ENCODE measurements around the gene AAMDC. TPM values are rescaled to one million over a fixed set of nuclear protein-coding genes. Genes with fewer than 3 reads are reported as not detected.

The AAMDC gene
- total and polyA plus RNA-seq, 4 donors, result 28.4 to 130 (median 67.8) TPM

DNA sequence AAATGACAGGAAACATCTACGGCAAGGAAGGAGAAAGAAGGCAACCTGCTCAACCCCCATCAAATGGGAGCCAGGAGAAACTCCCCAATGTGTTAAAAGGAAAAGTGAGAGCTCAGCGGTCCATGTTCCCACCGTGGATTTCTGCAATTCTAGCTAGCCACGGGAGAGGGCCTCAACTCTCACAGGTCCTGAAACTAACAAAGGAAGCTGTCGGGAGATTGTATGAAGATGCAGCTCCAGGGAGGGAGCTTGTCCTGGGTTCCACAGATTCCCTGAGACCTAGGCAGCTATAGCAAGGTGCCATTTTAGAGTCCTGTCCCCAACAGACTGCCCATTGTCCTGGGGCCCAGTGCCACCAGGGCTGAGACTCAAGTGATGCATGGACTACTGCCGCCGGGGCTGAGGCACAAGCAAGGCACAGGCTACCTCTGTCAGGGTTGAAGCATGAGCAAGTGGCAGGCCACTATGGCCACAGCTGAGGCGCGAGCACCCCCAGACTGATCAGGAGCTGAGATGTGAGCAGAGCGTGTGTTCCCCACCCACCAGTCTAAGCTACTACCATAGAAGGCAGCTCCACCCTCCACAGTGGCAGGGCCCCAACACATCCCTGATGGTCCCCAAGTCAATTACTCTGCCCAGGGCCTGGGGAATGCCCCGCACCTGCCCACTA lies 31.7 kb upstream of the AAMDC start:
- no peak for ATAC-seq (ENCODE audit: low FRiP score)
- Histone ChIP-seq H3K27ac (ENCODE audit: low read depth in 1 of 2, low read length in 2 of 2) (no peak overlapping the region), H3K4me1 (ENCODE audit: control insufficient read depth in 1 of 2, insufficient read depth in 2 of 2, low read length in 2 of 2) (no peaks in the 10 kb centered on the region), H3K27me3 (ENCODE audit: control insufficient read depth in 1 of 2, insufficient read depth in 2 of 2, low read length in 1 of 2) (no peaks in the 10 kb centered on the region), H3K9me3 (ENCODE audit: control insufficient read depth, low read length) (no peaks in the 10 kb centered on the region), H3K36me3 (ENCODE audit: control insufficient read depth in 1 of 2, insufficient read depth in 2 of 2, low read length in 1 of 2) (no peaks in the 10 kb centered on the region), H3K4me3 (ENCODE audit: low read length in 2 of 2) (no peak overlapping the region)
- intact Hi-C loops (cut with DNase I), result no loop called here
- 80 to 82% methylated on average over 11 of the region's 11 CpGs for WGBS, 2 donors
- DNase-seq, result no peak

- intact Hi-C loops (cut with DNase I), result no loop called here
- DNase-seq (no peak), ATAC-seq (ENCODE audit: low FRiP score) (no peak)
- H3K4me1 ChIP-seq (ENCODE audit: control insufficient read depth in 1 of 2, insufficient read depth in 2 of 2, low read length in 2 of 2), result no peaks in the 10 kb centered on the region
- WGBS, 2 donors, result 92 to 97% methylated on average over 5 of the region's 5 CpGs
- no peak overlapping the region for H3K27ac ChIP-seq (ENCODE audit: low read depth in 1 of 2, low read length in 2 of 2)
- no peaks in the 10 kb centered on the region for H3K27me3 ChIP-seq (ENCODE audit: control insufficient read depth in 1 of 2, insufficient read depth in 2 of 2, low read length in 1 of 2)
- H3K4me3 ChIP-seq (ENCODE audit: low read length in 2 of 2), result no peak overlapping the region
- no peaks in the 10 kb centered on the region for H3K36me3 ChIP-seq (ENCODE audit: control insufficient read depth in 1 of 2, insufficient read depth in 2 of 2, low read length in 1 of 2)
- no peaks in the 10 kb centered on the region for H3K9me3 ChIP-seq (ENCODE audit: control insufficient read depth, low read length)
These were observed 31.0 kb upstream of the AAMDC start for GRCh38 chr11:77789731-77790476.

DNA sequence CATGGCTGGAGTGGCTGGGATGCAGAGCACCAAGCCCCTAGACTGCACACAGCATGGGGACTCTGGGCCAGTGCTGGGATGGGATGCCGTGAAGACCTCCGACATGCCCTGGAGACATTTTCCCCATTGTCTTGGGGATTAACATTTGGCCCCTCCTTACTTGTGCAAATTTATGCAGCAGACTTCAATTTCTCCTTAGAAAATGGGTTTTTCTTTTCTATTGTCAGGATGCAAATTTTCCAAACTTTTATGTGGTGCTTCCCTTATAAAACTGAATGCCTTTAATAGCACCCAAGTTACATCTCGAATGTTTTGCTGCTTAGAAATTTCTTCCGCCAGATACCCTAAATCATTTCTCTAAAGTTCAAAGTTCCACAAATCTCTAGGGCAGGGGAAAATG lies 29.6 kb upstream of the AAMDC start:
- no peaks in the 10 kb centered on the region for H3K36me3 ChIP-seq (ENCODE audit: control insufficient read depth in 1 of 2, insufficient read depth in 2 of 2, low read length in 1 of 2)
- WGBS, 2 donors, result 95% methylated on average over 4 of the region's 4 CpGs
- no peak overlapping the region for H3K4me3 ChIP-seq (ENCODE audit: low read length in 2 of 2)
- DNase-seq (no peak), ATAC-seq (ENCODE audit: low FRiP score) (no peak)
- H3K4me1 ChIP-seq (ENCODE audit: control insufficient read depth in 1 of 2, insufficient read depth in 2 of 2, low read length in 2 of 2), result no peaks in the 10 kb centered on the region
- no peaks in the 10 kb centered on the region for H3K9me3 ChIP-seq (ENCODE audit: control insufficient read depth, low read length)
- no peak overlapping the region for H3K27ac ChIP-seq (ENCODE audit: low read depth in 1 of 2, low read length in 2 of 2)
- H3K27me3 ChIP-seq (ENCODE audit: control insufficient read depth in 1 of 2, insufficient read depth in 2 of 2, low read length in 1 of 2), result no peaks in the 10 kb centered on the region
- intact Hi-C loops (cut with DNase I), result no loop called here

DNA sequence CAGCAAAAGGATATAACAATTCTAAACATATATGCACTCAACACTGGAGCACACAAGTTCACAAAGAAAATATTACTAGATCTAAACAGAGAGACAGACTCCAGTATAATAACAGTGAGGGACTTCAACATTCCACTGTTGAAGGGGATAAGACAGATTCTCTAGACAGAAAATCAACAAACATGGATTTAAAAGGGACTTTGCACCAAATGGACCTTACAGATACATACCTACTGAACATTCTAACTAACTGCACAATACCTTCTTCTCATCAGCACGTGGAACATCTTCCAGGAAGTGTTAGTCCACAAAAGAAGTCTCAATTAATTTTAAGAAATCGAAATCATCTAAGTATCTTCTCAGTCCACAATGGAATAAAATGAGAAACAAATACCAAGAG lies 27.0 kb upstream of the AAMDC start:
- intact Hi-C loops (cut with DNase I), result no loop called here
- 95 to 98% methylated on average over 2 of the region's 2 CpGs for WGBS, 2 donors
- DNase-seq, result no peak
- ATAC-seq (ENCODE audit: low FRiP score), result no peak
- Histone ChIP-seq H3K9me3 (ENCODE audit: control insufficient read depth, low read length) (no peaks in the 10 kb centered on the region), H3K36me3 (ENCODE audit: control insufficient read depth in 1 of 2, insufficient read depth in 2 of 2, low read length in 1 of 2) (no peaks in the 10 kb centered on the region), H3K4me1 (ENCODE audit: control insufficient read depth in 1 of 2, insufficient read depth in 2 of 2, low read length in 2 of 2) (no peaks in the 10 kb centered on the region), H3K27me3 (ENCODE audit: control insufficient read depth in 1 of 2, insufficient read depth in 2 of 2, low read length in 1 of 2) (no peaks in the 10 kb centered on the region), H3K27ac (ENCODE audit: low read depth in 1 of 2, low read length in 2 of 2) (no peak overlapping the region), H3K4me3 (ENCODE audit: low read length in 2 of 2) (no peak overlapping the region)

- Histone ChIP-seq H3K27me3 (ENCODE audit: control insufficient read depth in 1 of 2, insufficient read depth in 2 of 2, low read length in 1 of 2) (no peaks in the 10 kb centered on the region), H3K36me3 (ENCODE audit: control insufficient read depth in 1 of 2, insufficient read depth in 2 of 2, low read length in 1 of 2) (no peaks in the 10 kb centered on the region), H3K4me3 (ENCODE audit: low read length in 2 of 2) (no peak overlapping the region), H3K9me3 (ENCODE audit: control insufficient read depth, low read length) (no peaks in the 10 kb centered on the region), H3K27ac (ENCODE audit: low read depth in 1 of 2, low read length in 2 of 2) (no peak overlapping the region), H3K4me1 (ENCODE audit: control insufficient read depth in 1 of 2, insufficient read depth in 2 of 2, low read length in 2 of 2) (no peaks in the 10 kb centered on the region)
- intact Hi-C loops (cut with DNase I), result no loop called here
- 79 to 80% methylated on average over 3 of the region's 3 CpGs for WGBS, 2 donors
- DNase-seq (no peak), ATAC-seq (ENCODE audit: low FRiP score) (no peak)
These were observed 21.6 kb upstream of the AAMDC start for GRCh38 chr11:77799338-77799737.

- ATAC-seq (ENCODE audit: low FRiP score), result no peak
- Histone ChIP-seq H3K4me3 (ENCODE audit: low read length in 2 of 2) (no peak overlapping the region), H3K27me3 (ENCODE audit: control insufficient read depth in 1 of 2, insufficient read depth in 2 of 2, low read length in 1 of 2) (no peaks in the 10 kb centered on the region), H3K27ac (ENCODE audit: low read depth in 1 of 2, low read length in 2 of 2) (peak overlapping the region in 1 of 2 donors; percentile 4), H3K4me1 (ENCODE audit: control insufficient read depth in 1 of 2, insufficient read depth in 2 of 2, low read length in 2 of 2) (no peaks in the 10 kb centered on the region), H3K36me3 (ENCODE audit: control insufficient read depth in 1 of 2, insufficient read depth in 2 of 2, low read length in 1 of 2) (no peaks in the 10 kb centered on the region), H3K9me3 (ENCODE audit: control insufficient read depth, low read length) (no peaks in the 10 kb centered on the region)
- intact Hi-C loops (cut with DNase I), result no loop called here
- DNase-seq, result no peak
These were observed 20.5 kb upstream of the AAMDC start for GRCh38 chr11:77800449-77800848.

DNA sequence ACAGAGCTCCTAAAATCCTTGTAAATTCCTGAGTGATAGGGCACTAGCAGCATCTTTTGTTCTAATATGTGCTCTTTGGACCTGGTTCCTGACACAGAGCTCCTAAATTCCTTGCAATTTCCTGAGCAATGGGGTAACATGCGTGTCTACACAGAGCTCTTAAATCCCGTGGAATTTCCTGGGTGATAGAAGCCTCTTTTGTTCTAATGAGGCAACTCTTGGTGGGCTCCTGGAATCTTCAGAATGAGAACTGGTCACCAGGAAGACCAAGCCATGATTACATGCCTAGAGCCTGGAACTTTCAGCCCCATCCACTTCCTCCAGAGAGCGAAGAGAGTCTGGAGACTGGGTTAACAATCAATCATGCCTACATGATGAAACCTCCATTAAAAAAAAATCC lies 19.5 kb upstream of the AAMDC start:
- no peak overlapping the region for H3K4me3 ChIP-seq (ENCODE audit: low read length in 2 of 2)
- WGBS, 2 donors, result 66 to 68% methylated on average over 3 of the region's 3 CpGs
- no peaks in the 10 kb centered on the region for H3K4me1 ChIP-seq (ENCODE audit: control insufficient read depth in 1 of 2, insufficient read depth in 2 of 2, low read length in 2 of 2)
- ATAC-seq (ENCODE audit: low FRiP score) (no peak), DNase-seq (no peak)
- H3K36me3 ChIP-seq (ENCODE audit: control insufficient read depth in 1 of 2, insufficient read depth in 2 of 2, low read length in 1 of 2), result no peaks in the 10 kb centered on the region
- no peaks in the 10 kb centered on the region for H3K9me3 ChIP-seq (ENCODE audit: control insufficient read depth, low read length)
- intact Hi-C loops (cut with DNase I), result no loop called here
- H3K27ac ChIP-seq (ENCODE audit: low read depth in 1 of 2, low read length in 2 of 2), result no peak overlapping the region
- H3K27me3 ChIP-seq (ENCODE audit: control insufficient read depth in 1 of 2, insufficient read depth in 2 of 2, low read length in 1 of 2), result no peaks in the 10 kb centered on the region

GRCh38 chr11:77806415-77806814 lies 14.5 kb upstream of the AAMDC start:
- Histone ChIP-seq H3K9me3 (ENCODE audit: control insufficient read depth, low read length) (no peaks in the 10 kb centered on the region), H3K27me3 (ENCODE audit: control insufficient read depth in 1 of 2, insufficient read depth in 2 of 2, low read length in 1 of 2) (no peaks in the 10 kb centered on the region), H3K4me3 (ENCODE audit: low read length in 2 of 2) (no peak overlapping the region), H3K36me3 (ENCODE audit: control insufficient read depth in 1 of 2, insufficient read depth in 2 of 2, low read length in 1 of 2) (no peaks in the 10 kb centered on the region), H3K27ac (ENCODE audit: low read depth in 1 of 2, low read length in 2 of 2) (no peak overlapping the region), H3K4me1 (ENCODE audit: control insufficient read depth in 1 of 2, insufficient read depth in 2 of 2, low read length in 2 of 2) (peaks cover 0 to 1% of the 10 kb centered on the region in 2 donors)
- DNase-seq (no peak), ATAC-seq (ENCODE audit: low FRiP score) (no peak)
- intact Hi-C loops (cut with DNase I), result no loop called here

GRCh38 chr11:77806993-77807392 lies 14.0 kb upstream of the AAMDC start:
- Histone ChIP-seq H3K27ac (ENCODE audit: low read depth in 1 of 2, low read length in 2 of 2) (no peak overlapping the region), H3K27me3 (ENCODE audit: control insufficient read depth in 1 of 2, insufficient read depth in 2 of 2, low read length in 1 of 2) (no peaks in the 10 kb centered on the region), H3K9me3 (ENCODE audit: control insufficient read depth, low read length) (no peaks in the 10 kb centered on the region), H3K4me3 (ENCODE audit: low read length in 2 of 2) (no peak overlapping the region), H3K36me3 (ENCODE audit: control insufficient read depth in 1 of 2, insufficient read depth in 2 of 2, low read length in 1 of 2) (no peaks in the 10 kb centered on the region), H3K4me1 (ENCODE audit: control insufficient read depth in 1 of 2, insufficient read depth in 2 of 2, low read length in 2 of 2) (peaks cover 0 to 1% of the 10 kb centered on the region in 2 donors)
- intact Hi-C loops (cut with DNase I), result no loop called here
- WGBS, 2 donors, result 84 to 86% methylated on average over 2 of the region's 2 CpGs
- ATAC-seq (ENCODE audit: low FRiP score) (no peak), DNase-seq (no peak)
